Panc1 (cell line): Measurements from ENCODE around the gene RIOK1. TPM values are rescaled to one million over a fixed set of nuclear protein-coding genes. Genes with fewer than 3 reads are reported as not detected.

Source experiments
- ATAC-seq: fragments of 200-7000 bp; cut with Tn5 transposase; 2 replicates; pipeline ENCODE4 v1.9.1; 2020; ENCODE audit warnings: mild to moderate bottlenecking, moderate library complexity
- BruUV-seq: library from RNA; stranded (reverse); fragments of 400-500 nt; replicated peaks from 2 replicates; lab custom pipeline; 2021; lab: Mats Ljungman, UMichigan
- CTCF ChIA-PET: fragments of 300-600 bp; sonication (Branson Sonifier 250); formaldehyde crosslinking; loops from one replicate; lab custom pipeline; 2022; ENCODE audit warnings: antibody characterized with exemption; lab: Charles Lee
- POLR2A ChIA-PET: fragments of 300-600 bp; sonication (Branson Sonifier 250); formaldehyde crosslinking; loops from one replicate; lab custom pipeline; 2022; ENCODE audit warnings: antibody characterized with exemption; lab: Charles Lee
- DNase-seq: peaks from one replicate; pipeline ENCODE4 v3.0.0-alpha.2; 2010; ENCODE audit warnings: low read depth, low spot score
- H3K27ac ChIP-seq: 2 replicates; pipeline ENCODE4 v1.5.1; 2011; ENCODE audit warnings: mild to moderate bottlenecking, low read length, inconsistent platforms
- H3K27me3 ChIP-seq: fragments of 200-500 bp; sonication (Bioruptor generic); 2 replicates; pipeline ENCODE4 v1.6.0; 2014; ENCODE audit warnings: low read length, inconsistent platforms; ENCODE audit not compliant: control insufficient read depth, insufficient read depth
- H3K36me3 ChIP-seq: fragments of 200-500 bp; sonication (Bioruptor generic); 2 replicates; pipeline ENCODE4 v1.5.1; 2014; ENCODE audit warnings: inconsistent platforms, mild to moderate bottlenecking, low read length, moderate library complexity; ENCODE audit not compliant: control insufficient read depth, insufficient read depth
- H3K4me1 ChIP-seq: 2 replicates; pipeline ENCODE4 v1.5.1; 2011; ENCODE audit warnings: inconsistent platforms, mild to moderate bottlenecking, low read length, moderate library complexity; ENCODE audit not compliant: control insufficient read depth, insufficient read depth
- H3K4me3 ChIP-seq, 2 experiments: 2 replicates each; pipeline ENCODE4 v1.5.1; 2011 to 2012; ENCODE audit warnings: low read depth in 2 of 2, low read length in 2 of 2, mild to moderate bottlenecking in 2 of 2, inconsistent platforms in 1 of 2, moderate library complexity in 1 of 2
- H3K9me3 ChIP-seq: fragments of 200-500 bp; sonication (Bioruptor generic); 2 replicates; pipeline ENCODE4 v1.5.1; 2014; ENCODE audit warnings: low read depth, mild to moderate bottlenecking, inconsistent platforms, low read length, moderate library complexity; ENCODE audit not compliant: control insufficient read depth, insufficient read depth
- POLR2AphosphoS5 ChIP-seq: IDR thresholded peaks from 2 replicates; pipeline ENCODE4 v1.6.1; 2012; ENCODE audit warnings: mild to moderate bottlenecking, low read depth, low read length, moderate library complexity
- SIN3A ChIP-seq: IDR thresholded peaks from 2 replicates; pipeline ENCODE4 v1.6.1; 2012; ENCODE audit warnings: low read depth, mild to moderate bottlenecking, low read length, moderate library complexity, borderline replicate concordance; ENCODE audit not compliant: insufficient read depth
- TCF7L2 ChIP-seq: IDR thresholded peaks from 2 replicates; pipeline ENCODE4 v1.6.1; 2011; ENCODE audit warnings: mild to moderate bottlenecking, low read depth, low read length, inconsistent platforms
- in situ Hi-C: cut with HindIII; loops from 2 replicates; pipeline ENCODE4 v1.10.0; 2016; ENCODE audit warnings: low sequenced_read_pairs, low pct_unique_long_range_greater_than_20kb
- intact Hi-C: fragments of 100-400 bp; cut with micrococcal nuclease; formaldehyde crosslinking; loops from one replicate; pipeline ENCODE4 v1.10.0; 2022; ENCODE audit not compliant: unreplicated experiment
- total RNA-seq: library from RNA; stranded (reverse); gene quantifications from one replicate; pipeline ENCODE4 v1.2.1, GENCODE V29; 2021; ENCODE audit not compliant: unreplicated experiment
- TF ChIP-seq, protein P1 (sequence below): fragments of 450-650 bp; IDR thresholded peaks from 2 replicates; pipeline ENCODE4 v1.5.1; 2017; ENCODE audit warnings: mild to moderate bottlenecking
- TF ChIP-seq, protein P2 (sequence below), 2 experiments: IDR thresholded peaks; 2 replicates each; pipeline ENCODE4 v1.6.1; 2011 to 2012; ENCODE audit warnings: low read depth in 2 of 2, control low read depth in 1 of 2, low read length in 1 of 2, mild to moderate bottlenecking in 1 of 2, moderate library complexity in 1 of 2; ENCODE audit not compliant: insufficient read depth in 1 of 2

The RIOK1 gene
- total RNA-seq, 1 experiment from 2014 or later = 30.0 TPM

DNA sequence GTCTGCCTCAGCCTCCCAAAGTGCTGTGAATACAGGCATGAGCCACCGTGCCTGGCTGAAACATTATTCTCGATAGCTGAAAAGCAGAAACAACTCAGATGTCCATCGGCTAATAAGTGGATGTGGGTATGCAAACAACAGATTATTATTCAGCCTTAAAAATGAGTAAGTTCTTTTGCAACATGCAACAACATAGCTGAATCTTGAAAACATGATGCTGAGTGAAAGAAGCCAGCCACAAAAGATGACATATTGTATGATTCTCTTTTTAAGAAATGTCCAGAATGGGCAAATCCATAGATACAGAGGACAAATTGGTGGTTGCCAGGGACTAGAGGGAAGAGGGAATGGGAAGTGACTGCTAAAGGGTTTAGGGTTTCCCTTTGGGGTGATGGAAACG lies 61.7 kb downstream of the RIOK1 start:
- intact Hi-C loops = no loop called here
- in situ Hi-C loops = no loop called here
- CTCF ChIA-PET = no interaction called here

DNA sequence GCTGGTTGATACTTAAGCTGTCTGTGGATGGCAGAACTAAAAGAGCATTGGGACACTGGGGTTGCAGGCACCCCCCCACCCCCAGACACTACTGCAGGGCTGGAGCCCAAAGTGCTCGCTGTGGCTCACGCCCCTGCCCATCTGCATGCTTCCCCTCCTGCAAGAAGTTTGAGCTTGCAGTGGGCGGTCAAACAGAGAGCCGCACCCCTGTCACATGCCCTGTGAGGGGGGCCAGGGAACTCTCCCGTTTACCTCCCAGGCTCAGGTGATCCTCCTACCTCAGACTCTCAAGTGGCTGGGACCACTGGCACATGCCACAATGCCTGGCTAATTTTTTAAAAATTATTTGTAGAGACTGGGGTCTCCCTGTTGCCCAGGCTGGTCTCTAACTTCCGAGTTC lies 63.3 kb downstream of the RIOK1 start:
- intact Hi-C loops = no loop called here
- Histone ChIP-seq H3K4me3 (no peak overlapping the region), H3K36me3 (no peaks in the 10 kb centered on the region), H3K27me3 (no peaks in the 10 kb centered on the region), H3K4me1 (no peaks in the 10 kb centered on the region), H3K27ac (no peak overlapping the region), H3K9me3 (no peaks in the 10 kb centered on the region)
- ChIA-PET POLR2A (no interaction called here), CTCF (no interaction called here)
- BruUV-seq = no TSS peak
- TF ChIP-seq POLR2AphosphoS5 (no peak), SIN3A (no peak), TCF7L2 (no peak)
- TF ChIP-seq, protein P1, sequence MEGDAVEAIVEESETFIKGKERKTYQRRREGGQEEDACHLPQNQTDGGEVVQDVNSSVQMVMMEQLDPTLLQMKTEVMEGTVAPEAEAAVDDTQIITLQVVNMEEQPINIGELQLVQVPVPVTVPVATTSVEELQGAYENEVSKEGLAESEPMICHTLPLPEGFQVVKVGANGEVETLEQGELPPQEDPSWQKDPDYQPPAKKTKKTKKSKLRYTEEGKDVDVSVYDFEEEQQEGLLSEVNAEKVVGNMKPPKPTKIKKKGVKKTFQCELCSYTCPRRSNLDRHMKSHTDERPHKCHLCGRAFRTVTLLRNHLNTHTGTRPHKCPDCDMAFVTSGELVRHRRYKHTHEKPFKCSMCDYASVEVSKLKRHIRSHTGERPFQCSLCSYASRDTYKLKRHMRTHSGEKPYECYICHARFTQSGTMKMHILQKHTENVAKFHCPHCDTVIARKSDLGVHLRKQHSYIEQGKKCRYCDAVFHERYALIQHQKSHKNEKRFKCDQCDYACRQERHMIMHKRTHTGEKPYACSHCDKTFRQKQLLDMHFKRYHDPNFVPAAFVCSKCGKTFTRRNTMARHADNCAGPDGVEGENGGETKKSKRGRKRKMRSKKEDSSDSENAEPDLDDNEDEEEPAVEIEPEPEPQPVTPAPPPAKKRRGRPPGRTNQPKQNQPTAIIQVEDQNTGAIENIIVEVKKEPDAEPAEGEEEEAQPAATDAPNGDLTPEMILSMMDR = no peak
- TF ChIP-seq, protein P2, sequence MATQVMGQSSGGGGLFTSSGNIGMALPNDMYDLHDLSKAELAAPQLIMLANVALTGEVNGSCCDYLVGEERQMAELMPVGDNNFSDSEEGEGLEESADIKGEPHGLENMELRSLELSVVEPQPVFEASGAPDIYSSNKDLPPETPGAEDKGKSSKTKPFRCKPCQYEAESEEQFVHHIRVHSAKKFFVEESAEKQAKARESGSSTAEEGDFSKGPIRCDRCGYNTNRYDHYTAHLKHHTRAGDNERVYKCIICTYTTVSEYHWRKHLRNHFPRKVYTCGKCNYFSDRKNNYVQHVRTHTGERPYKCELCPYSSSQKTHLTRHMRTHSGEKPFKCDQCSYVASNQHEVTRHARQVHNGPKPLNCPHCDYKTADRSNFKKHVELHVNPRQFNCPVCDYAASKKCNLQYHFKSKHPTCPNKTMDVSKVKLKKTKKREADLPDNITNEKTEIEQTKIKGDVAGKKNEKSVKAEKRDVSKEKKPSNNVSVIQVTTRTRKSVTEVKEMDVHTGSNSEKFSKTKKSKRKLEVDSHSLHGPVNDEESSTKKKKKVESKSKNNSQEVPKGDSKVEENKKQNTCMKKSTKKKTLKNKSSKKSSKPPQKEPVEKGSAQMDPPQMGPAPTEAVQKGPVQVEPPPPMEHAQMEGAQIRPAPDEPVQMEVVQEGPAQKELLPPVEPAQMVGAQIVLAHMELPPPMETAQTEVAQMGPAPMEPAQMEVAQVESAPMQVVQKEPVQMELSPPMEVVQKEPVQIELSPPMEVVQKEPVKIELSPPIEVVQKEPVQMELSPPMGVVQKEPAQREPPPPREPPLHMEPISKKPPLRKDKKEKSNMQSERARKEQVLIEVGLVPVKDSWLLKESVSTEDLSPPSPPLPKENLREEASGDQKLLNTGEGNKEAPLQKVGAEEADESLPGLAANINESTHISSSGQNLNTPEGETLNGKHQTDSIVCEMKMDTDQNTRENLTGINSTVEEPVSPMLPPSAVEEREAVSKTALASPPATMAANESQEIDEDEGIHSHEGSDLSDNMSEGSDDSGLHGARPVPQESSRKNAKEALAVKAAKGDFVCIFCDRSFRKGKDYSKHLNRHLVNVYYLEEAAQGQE (IDR thresholded peaks at IDR 0.05; ENCODE audit: insufficient read depth in 1 of 2, low read depth in 2 of 2, low read length in 1 of 2) = no peak
- in situ Hi-C loops = no loop called here
- no peak for DNase-seq
- no peak for ATAC-seq

More for the DNA sequence above, 61.7 kb downstream of the RIOK1 start:
- Histone ChIP-seq H3K4me1 (no peaks in the 10 kb centered on the region), H3K9me3 (no peaks in the 10 kb centered on the region), H3K4me3 (no peak overlapping the region), H3K27ac (no peak overlapping the region), H3K36me3 (no peaks in the 10 kb centered on the region), H3K27me3 (no peaks in the 10 kb centered on the region)
- BruUV-seq = no TSS peak
- POLR2A ChIA-PET = interaction anchor here (0.7 kb wide), 1 partner anchor 24 kb away, joined by 3 read pairs; no protein-coding TSS in a partner anchor
- ATAC-seq (no peak), DNase-seq (no peak)
- no peak for TF ChIP-seq POLR2AphosphoS5
- TF ChIP-seq, protein P1 = no peak
- no peak for TF ChIP-seq SIN3A
- TF ChIP-seq, protein P2 (IDR thresholded peaks at IDR 0.05; ENCODE audit: insufficient read depth in 1 of 2, low read depth in 2 of 2, low read length in 1 of 2) = no peak
- TF ChIP-seq TCF7L2 = no peak
